GM21515 (cell line): ENCODE results near the gene GRB10.
A peak's percentile ranks its signal among the peaks of the same experiment; 100 is the strongest.

Experiments
- ATAC-seq: cut with Tn5 transposase; IDR thresholded peaks from one replicate; pipeline ENCODE4 v1.9.1; 2021; ENCODE audit not compliant: unreplicated experiment

GRB10 gene

GRCh38 chr7:50674896-50675835 is 107.5 kb downstream of the GRB10 start:
- ATAC-seq, result no peak

GRCh38 chr7:50674299-50674698 is 108.4 kb downstream of the GRB10 start:
- ATAC-seq, result no peak

GRCh38 chr7:50673096-50673495 is 109.6 kb downstream of the GRB10 start:
- ATAC-seq, result no peak

GRCh38 chr7:50672045-50672444 is 110.7 kb downstream of the GRB10 start:
- ATAC-seq, result no peak

- ATAC-seq, result no peak
Observed at GRCh38 chr7:50671386-50671785, 111.3 kb downstream of the GRB10 start.

- ATAC-seq, result no peak
Observed at GRCh38 chr7:50669890-50670289, 112.8 kb downstream of the GRB10 start.

GRCh38 chr7:50667789-50668226 is 114.9 kb downstream of the GRB10 start:
- no peak for ATAC-seq

GRCh38 chr7:50667338-50667737 is 115.4 kb downstream of the GRB10 start:
- no peak for ATAC-seq

GRCh38 chr7:50666124-50666496 is 116.6 kb downstream of the GRB10 start:
- ATAC-seq, result no peak

GRCh38 chr7:50665403-50666123 is 117.1 kb downstream of the GRB10 start:
- no peak for ATAC-seq

- ATAC-seq, result peak; percentile 29
Observed at GRCh38 chr7:50664937-50665336, 117.8 kb downstream of the GRB10 start.

GRCh38 chr7:50664461-50664922 is 118.2 kb downstream of the GRB10 start:
- peak; percentile 42 for ATAC-seq

GRCh38 chr7:50663396-50664102 is 119.1 kb downstream of the GRB10 start:
- ATAC-seq, result no peak

GRCh38 chr7:50662996-50663395 is 119.7 kb downstream of the GRB10 start:
- ATAC-seq, result no peak

- ATAC-seq, result no peak
Observed at GRCh38 chr7:50662041-50662694, 120.5 kb downstream of the GRB10 start.

- ATAC-seq, result peak; percentile 54
Observed at GRCh38 chr7:50661345-50662040, 121.2 kb downstream of the GRB10 start.

GRCh38 chr7:50660830-50661175 is 121.9 kb downstream of the GRB10 start:
- ATAC-seq, result no peak

GRCh38 chr7:50660040-50660829 is 122.5 kb downstream of the GRB10 start:
- no peak for ATAC-seq

- no peak for ATAC-seq
Observed at GRCh38 chr7:50659329-50659965, 123.2 kb downstream of the GRB10 start.
